HepG2 (cell line): ENCODE data around the gene VAMP8. TPM values are rescaled to one million over a fixed set of nuclear protein-coding genes. Genes with fewer than 3 reads are reported as not detected.

ENCODE experiments used
- GPBP1L1 ChIP-seq: sonication (generic); formaldehyde crosslinking; IDR thresholded peaks from 2 replicates; pipeline ENCODE4 v1.5.0; 2020; ENCODE audit warnings: mild to moderate bottlenecking, missing genetic modification reagents
- HBP1 ChIP-seq: IDR thresholded peaks from 2 replicates; pipeline ENCODE4 v1.6.1; 2016; ENCODE audit warnings: low read depth, control low read depth
- SMARCE1 ChIP-seq: fragments of 450-650 bp; IDR thresholded peaks from 2 replicates; pipeline ENCODE4 v1.6.1; 2017; ENCODE audit warnings: borderline replicate concordance
- ZKSCAN1 ChIP-seq: fragments of 150-350 bp; IDR thresholded peaks from 2 replicates; pipeline ENCODE4 v1.6.1; 2014; ENCODE audit warnings: low read length
- ZMYM2 ChIP-seq: sonication (generic); formaldehyde crosslinking; IDR thresholded peaks from 2 replicates; pipeline ENCODE4 v1.8.0; 2022; ENCODE audit warnings: mild to moderate bottlenecking, missing genetic modification reagents
- ZMYM3 ChIP-seq: sonication (generic); formaldehyde crosslinking; IDR thresholded peaks from 2 replicates; pipeline ENCODE4 v1.5.1; 2020; ENCODE audit warnings: mild to moderate bottlenecking, missing genetic modification reagents
- ZNF703 ChIP-seq: sonication (generic); formaldehyde crosslinking; IDR thresholded peaks from 2 replicates; pipeline ENCODE4 v1.5.1; 2020; ENCODE audit warnings: missing genetic modification reagents, mild to moderate bottlenecking, moderate library complexity, borderline replicate concordance
- ZNF784 ChIP-seq: sonication (generic); formaldehyde crosslinking; IDR thresholded peaks from 2 replicates; pipeline ENCODE4 v1.5.1; 2020; ENCODE audit warnings: missing genetic modification reagents, mild to moderate bottlenecking, borderline replicate concordance
- polyA plus RNA-seq, 8 experiments: library from polyadenylated mRNA; depleted of rRNA in 3 of 8; stranded (reverse) in 7 of 8; unstranded in 1 of 8; fragments of >200 nt; fragmentation: Illumina TruSeq in 4 of 8; extraction: Trizol in 4 of 8; gene quantifications; 2 replicates each; pipeline versions ENCODE4 v1.2.1 to v1.2.3, GENCODE V29; 2011 to 2016; ENCODE audit warnings: low read depth in 4 of 8, missing spikeins in 1 of 8, mixed read lengths in 1 of 8; ENCODE audit not compliant: insufficient read depth in 1 of 8
- total RNA-seq, 5 experiments: library from RNA; depleted of rRNA; stranded (reverse); fragments of >200 nt; fragmentation: Illumina TruSeq; extraction: Trizol; gene quantifications; 2 replicates each; pipeline ENCODE4 v1.2.3, GENCODE V29; 2016; ENCODE audit warnings: low read depth in 1 of 5
- TF ChIP-seq, protein P1 (sequence below): sonication (generic); formaldehyde crosslinking; IDR thresholded peaks from 2 replicates; pipeline ENCODE4 v1.8.1; 2022; ENCODE audit warnings: low read depth, mild to moderate bottlenecking, missing genetic modification reagents
- TF ChIP-seq, protein P2 (sequence below): sonication (generic); formaldehyde crosslinking; IDR thresholded peaks from 2 replicates; pipeline ENCODE4 v1.4.0; 2020; ENCODE audit warnings: missing genetic modification reagents
- TF ChIP-seq, protein P3 (sequence below): sonication (generic); formaldehyde crosslinking; IDR thresholded peaks from 2 replicates; pipeline ENCODE4 v1.8.0; 2022; ENCODE audit warnings: missing genetic modification reagents, low read depth, mild to moderate bottlenecking, borderline replicate concordance
- TF ChIP-seq, protein P4 (sequence below): IDR thresholded peaks from 2 replicates; pipeline ENCODE4 v1.6.1; 2016; ENCODE audit warnings: control low read depth

Gene VAMP8
- total and polyA plus RNA-seq, 2 of the 13 experiments (the other 11 are each of a cell fraction or from before 2014, with no cell fraction given) = 83.3 to 157 TPM

GRCh38 chr2:85561280-85562212 lies 15.8 kb upstream of the VAMP8 start, which contains the start of gene GGCX (continued):
- TF ChIP-seq, protein P1, sequence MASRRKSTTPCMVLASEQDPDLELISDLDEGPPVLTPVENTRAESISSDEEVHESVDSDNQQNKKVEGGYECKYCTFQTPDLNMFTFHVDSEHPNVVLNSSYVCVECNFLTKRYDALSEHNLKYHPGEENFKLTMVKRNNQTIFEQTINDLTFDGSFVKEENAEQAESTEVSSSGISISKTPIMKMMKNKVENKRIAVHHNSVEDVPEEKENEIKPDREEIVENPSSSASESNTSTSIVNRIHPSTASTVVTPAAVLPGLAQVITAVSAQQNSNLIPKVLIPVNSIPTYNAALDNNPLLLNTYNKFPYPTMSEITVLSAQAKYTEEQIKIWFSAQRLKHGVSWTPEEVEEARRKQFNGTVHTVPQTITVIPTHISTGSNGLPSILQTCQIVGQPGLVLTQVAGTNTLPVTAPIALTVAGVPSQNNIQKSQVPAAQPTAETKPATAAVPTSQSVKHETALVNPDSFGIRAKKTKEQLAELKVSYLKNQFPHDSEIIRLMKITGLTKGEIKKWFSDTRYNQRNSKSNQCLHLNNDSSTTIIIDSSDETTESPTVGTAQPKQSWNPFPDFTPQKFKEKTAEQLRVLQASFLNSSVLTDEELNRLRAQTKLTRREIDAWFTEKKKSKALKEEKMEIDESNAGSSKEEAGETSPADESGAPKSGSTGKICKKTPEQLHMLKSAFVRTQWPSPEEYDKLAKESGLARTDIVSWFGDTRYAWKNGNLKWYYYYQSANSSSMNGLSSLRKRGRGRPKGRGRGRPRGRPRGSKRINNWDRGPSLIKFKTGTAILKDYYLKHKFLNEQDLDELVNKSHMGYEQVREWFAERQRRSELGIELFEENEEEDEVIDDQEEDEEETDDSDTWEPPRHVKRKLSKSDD (CRISPR knock-in tag) = no peak
- TF ChIP-seq ZMYM3 = peak; percentile 5
- TF ChIP-seq GPBP1L1 = no peak
- no peak for TF ChIP-seq SMARCE1
- peak; percentile 68; the same call in 1 of the 2 replicates for TF ChIP-seq HBP1 (CRISPR knock-in tag)
- TF ChIP-seq ZMYM2 (CRISPR knock-in tag) = 0 out of 2 replicates have a peak, but pooled peaks have one; percentile 46
- TF ChIP-seq, protein P2, sequence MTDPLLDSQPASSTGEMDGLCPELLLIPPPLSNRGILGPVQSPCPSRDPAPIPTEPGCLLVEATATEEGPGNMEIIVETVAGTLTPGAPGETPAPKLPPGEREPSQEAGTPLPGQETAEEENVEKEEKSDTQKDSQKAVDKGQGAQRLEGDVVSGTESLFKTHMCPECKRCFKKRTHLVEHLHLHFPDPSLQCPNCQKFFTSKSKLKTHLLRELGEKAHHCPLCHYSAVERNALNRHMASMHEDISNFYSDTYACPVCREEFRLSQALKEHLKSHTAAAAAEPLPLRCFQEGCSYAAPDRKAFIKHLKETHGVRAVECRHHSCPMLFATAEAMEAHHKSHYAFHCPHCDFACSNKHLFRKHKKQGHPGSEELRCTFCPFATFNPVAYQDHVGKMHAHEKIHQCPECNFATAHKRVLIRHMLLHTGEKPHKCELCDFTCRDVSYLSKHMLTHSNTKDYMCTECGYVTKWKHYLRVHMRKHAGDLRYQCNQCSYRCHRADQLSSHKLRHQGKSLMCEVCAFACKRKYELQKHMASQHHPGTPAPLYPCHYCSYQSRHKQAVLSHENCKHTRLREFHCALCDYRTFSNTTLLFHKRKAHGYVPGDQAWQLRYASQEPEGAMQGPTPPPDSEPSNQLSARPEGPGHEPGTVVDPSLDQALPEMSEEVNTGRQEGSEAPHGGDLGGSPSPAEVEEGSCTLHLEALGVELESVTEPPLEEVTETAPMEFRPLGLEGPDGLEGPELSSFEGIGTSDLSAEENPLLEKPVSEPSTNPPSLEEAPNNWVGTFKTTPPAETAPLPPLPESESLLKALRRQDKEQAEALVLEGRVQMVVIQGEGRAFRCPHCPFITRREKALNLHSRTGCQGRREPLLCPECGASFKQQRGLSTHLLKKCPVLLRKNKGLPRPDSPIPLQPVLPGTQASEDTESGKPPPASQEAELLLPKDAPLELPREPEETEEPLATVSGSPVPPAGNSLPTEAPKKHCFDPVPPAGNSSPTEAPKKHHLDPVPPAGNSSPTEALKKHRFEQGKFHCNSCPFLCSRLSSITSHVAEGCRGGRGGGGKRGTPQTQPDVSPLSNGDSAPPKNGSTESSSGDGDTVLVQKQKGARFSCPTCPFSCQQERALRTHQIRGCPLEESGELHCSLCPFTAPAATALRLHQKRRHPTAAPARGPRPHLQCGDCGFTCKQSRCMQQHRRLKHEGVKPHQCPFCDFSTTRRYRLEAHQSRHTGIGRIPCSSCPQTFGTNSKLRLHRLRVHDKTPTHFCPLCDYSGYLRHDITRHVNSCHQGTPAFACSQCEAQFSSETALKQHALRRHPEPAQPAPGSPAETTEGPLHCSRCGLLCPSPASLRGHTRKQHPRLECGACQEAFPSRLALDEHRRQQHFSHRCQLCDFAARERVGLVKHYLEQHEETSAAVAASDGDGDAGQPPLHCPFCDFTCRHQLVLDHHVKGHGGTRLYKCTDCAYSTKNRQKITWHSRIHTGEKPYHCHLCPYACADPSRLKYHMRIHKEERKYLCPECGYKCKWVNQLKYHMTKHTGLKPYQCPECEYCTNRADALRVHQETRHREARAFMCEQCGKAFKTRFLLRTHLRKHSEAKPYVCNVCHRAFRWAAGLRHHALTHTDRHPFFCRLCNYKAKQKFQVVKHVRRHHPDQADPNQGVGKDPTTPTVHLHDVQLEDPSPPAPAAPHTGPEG (CRISPR knock-in tag) = no peak
- TF ChIP-seq, protein P3, sequence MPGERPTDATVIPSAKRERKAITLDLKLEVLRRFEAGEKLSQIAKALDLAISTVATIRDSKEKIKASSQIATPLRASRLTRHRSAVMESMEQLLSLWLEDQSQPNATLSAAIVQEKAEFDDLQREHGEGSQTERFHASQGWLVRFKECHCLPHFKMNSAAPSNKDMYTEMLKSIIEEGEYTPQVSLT (CRISPR knock-in tag) = no peak
- TF ChIP-seq ZKSCAN1 = 0 out of 2 replicates have a peak, but pooled peaks have one; percentile 16
- TF ChIP-seq ZNF703 = no peak
- TF ChIP-seq, protein P4, sequence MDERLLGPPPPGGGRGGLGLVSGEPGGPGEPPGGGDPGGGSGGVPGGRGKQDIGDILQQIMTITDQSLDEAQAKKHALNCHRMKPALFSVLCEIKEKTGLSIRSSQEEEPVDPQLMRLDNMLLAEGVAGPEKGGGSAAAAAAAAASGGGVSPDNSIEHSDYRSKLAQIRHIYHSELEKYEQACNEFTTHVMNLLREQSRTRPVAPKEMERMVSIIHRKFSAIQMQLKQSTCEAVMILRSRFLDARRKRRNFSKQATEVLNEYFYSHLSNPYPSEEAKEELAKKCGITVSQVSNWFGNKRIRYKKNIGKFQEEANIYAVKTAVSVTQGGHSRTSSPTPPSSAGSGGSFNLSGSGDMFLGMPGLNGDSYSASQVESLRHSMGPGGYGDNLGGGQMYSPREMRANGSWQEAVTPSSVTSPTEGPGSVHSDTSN (CRISPR knock-in tag) = no peak
- no peak; the same call in 1 of the 2 replicates for TF ChIP-seq ZNF784 (CRISPR knock-in tag)
